OCI-LY1 (cell line): ENCODE measurements around the gene UTP25.

Experiments used
- H2AFZ ChIP-seq: fragments of 200-600 bp; sonication (generic), shearing (Covaris generic); 2 replicates; pipeline ENCODE4 v1.6.0; 2014; ENCODE audit warnings: antibody characterized with exemption, mild to moderate bottlenecking, low read length
- H3F3A ChIP-seq: fragments of 200-600 bp; sonication (generic), shearing (Covaris generic); 2 replicates; pipeline ENCODE4 v1.6.0; 2014; ENCODE audit warnings: mild to moderate bottlenecking, antibody characterized with exemption, low read length, moderate library complexity; ENCODE audit not compliant: insufficient read depth
- H3K27ac ChIP-seq: fragments of 200-600 bp; sonication (generic); 2 replicates; pipeline ENCODE4 v1.5.1; 2014; ENCODE audit warnings: low read length, mixed run types, mild to moderate bottlenecking, low read depth; ENCODE audit not compliant: poor library complexity, severe bottlenecking
- H3K27me3 ChIP-seq: fragments of 200-600 bp; sonication (generic); 2 replicates; pipeline ENCODE4 v1.6.0; 2014; ENCODE audit warnings: antibody characterized with exemption, mild to moderate bottlenecking, low read length, moderate library complexity; ENCODE audit not compliant: insufficient read depth
- H3K36me3 ChIP-seq: fragments of 200-600 bp; sonication (generic); 2 replicates; pipeline ENCODE4 v1.6.1; 2014; ENCODE audit warnings: mild to moderate bottlenecking, antibody characterized with exemption, low read length, moderate library complexity, mixed read lengths; ENCODE audit not compliant: insufficient read depth
- H3K4me1 ChIP-seq: fragments of 200-600 bp; sonication (generic); 2 replicates; pipeline ENCODE4 v1.5.1; 2014; ENCODE audit warnings: mild to moderate bottlenecking, low read length, moderate library complexity; ENCODE audit not compliant: insufficient read depth, severe bottlenecking
- H3K4me2 ChIP-seq: fragments of 200-600 bp; sonication (generic), shearing (Covaris generic); 2 replicates; pipeline ENCODE4 v1.6.1; 2014; ENCODE audit warnings: low read length
- H3K4me3 ChIP-seq: fragments of 200-600 bp; sonication (generic); 2 replicates; pipeline ENCODE4 v1.5.1; 2014; ENCODE audit warnings: low read length, low read depth, mild to moderate bottlenecking, mixed read lengths; ENCODE audit not compliant: poor library complexity, severe bottlenecking
- H3K79me2 ChIP-seq: fragments of 200-600 bp; shearing (Covaris generic); 2 replicates; pipeline ENCODE4 v1.6.1; 2016; ENCODE audit warnings: mixed run types, low read length, mixed read lengths; ENCODE audit not compliant: insufficient read depth
- H3K9ac ChIP-seq: fragments of 200-600 bp; sonication (generic), shearing (Covaris generic); 2 replicates; pipeline ENCODE4 v1.6.1; 2014; ENCODE audit warnings: mild to moderate bottlenecking, low read length, mixed read lengths
- H3K9me2 ChIP-seq: fragments of 200-600 bp; sonication (generic), shearing (Covaris generic); 2 replicates; pipeline ENCODE4 v1.6.1; 2014; ENCODE audit warnings: low read depth, mild to moderate bottlenecking, low read length, mixed read lengths
- H3K9me3 ChIP-seq: fragments of 200-600 bp; shearing (Covaris generic); 2 replicates; pipeline ENCODE4 v1.6.1; 2014; ENCODE audit warnings: low read length, mixed read lengths
- H4K20me1 ChIP-seq: fragments of 200-600 bp; sonication (generic), shearing (Covaris generic); 2 replicates; pipeline ENCODE4 v1.6.0; 2016; ENCODE audit warnings: mild to moderate bottlenecking, low read length; ENCODE audit not compliant: insufficient read depth
- EZH2 ChIP-seq: fragments of 200-600 bp; sonication (generic), shearing (Covaris generic); IDR thresholded peaks from 2 replicates; pipeline ENCODE4 v1.8.0; 2017; ENCODE audit warnings: borderline replicate concordance, mixed run types, mild to moderate bottlenecking, antibody characterized with exemption, low read length, moderate library complexity, mixed read lengths
- TF ChIP-seq, protein P1 (sequence below): fragments of 200-600 bp; sonication (generic), shearing (Covaris generic); IDR thresholded peaks from 2 replicates; pipeline ENCODE4 v1.5.1; 2017; ENCODE audit warnings: mild to moderate bottlenecking, antibody characterized with exemption, low read length, moderate library complexity, mixed read lengths

UTP25 gene

DNA sequence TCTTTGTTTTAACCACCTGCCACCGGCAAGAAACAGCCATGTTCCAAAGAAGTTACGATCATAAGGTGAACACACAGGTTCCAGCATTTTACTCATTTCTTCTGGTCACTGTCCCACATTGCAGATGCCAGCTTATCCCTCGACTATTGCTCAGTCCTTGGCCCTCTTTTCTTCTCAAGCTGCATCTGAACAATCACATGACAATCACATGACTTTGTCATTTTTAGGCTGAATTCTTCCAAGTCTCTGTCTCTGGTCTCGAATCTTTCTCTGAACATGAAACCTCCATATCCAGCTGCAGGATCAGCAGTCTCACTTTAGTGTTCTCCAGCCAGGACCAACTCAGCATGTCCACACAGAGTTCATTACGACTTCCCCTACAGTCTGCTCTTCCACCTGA is 53.8 kb downstream of the UTP25 start:
- H4K20me1 ChIP-seq, result no peaks in the 10 kb centered on the region
- H3K4me1 ChIP-seq, result no peaks in the 10 kb centered on the region
- H2AFZ ChIP-seq, result no peak overlapping the region
- H3K27me3 ChIP-seq, result no peaks in the 10 kb centered on the region
- no peaks in the 10 kb centered on the region for H3K79me2 ChIP-seq
- TF ChIP-seq, protein P1, sequence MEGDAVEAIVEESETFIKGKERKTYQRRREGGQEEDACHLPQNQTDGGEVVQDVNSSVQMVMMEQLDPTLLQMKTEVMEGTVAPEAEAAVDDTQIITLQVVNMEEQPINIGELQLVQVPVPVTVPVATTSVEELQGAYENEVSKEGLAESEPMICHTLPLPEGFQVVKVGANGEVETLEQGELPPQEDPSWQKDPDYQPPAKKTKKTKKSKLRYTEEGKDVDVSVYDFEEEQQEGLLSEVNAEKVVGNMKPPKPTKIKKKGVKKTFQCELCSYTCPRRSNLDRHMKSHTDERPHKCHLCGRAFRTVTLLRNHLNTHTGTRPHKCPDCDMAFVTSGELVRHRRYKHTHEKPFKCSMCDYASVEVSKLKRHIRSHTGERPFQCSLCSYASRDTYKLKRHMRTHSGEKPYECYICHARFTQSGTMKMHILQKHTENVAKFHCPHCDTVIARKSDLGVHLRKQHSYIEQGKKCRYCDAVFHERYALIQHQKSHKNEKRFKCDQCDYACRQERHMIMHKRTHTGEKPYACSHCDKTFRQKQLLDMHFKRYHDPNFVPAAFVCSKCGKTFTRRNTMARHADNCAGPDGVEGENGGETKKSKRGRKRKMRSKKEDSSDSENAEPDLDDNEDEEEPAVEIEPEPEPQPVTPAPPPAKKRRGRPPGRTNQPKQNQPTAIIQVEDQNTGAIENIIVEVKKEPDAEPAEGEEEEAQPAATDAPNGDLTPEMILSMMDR, result no peak
- no peak for TF ChIP-seq EZH2
- H3K9me3 ChIP-seq, result no peaks in the 10 kb centered on the region
- H3F3A ChIP-seq, result no peaks in the 10 kb centered on the region
- no peaks in the 10 kb centered on the region for H3K36me3 ChIP-seq
- no peak overlapping the region for H3K4me2 ChIP-seq
- H3K4me3 ChIP-seq, result no peak overlapping the region
- no peak overlapping the region for H3K9ac ChIP-seq
- no peaks in the 10 kb centered on the region for H3K9me2 ChIP-seq
- H3K27ac ChIP-seq, result no peak overlapping the region

DNA sequence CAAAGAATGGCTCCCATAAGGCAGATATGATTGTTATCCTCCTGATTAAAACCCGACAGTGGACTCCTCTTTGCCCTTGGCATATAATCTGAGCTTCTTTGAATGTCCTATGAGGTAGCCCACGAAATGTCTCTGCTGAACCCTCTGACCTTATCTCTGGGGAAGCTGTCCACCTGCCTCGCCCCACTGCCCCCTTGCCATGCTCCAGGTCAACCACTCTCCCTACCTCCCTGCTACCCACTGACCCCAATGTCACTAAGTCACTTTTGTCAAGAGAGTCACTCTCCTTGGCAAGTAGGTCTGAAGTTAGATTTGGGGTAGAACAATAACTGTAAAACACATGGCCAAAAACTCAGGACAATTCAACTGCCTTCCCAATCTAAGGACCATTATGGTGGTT is 54.5 kb downstream of the UTP25 start:
- H3K27ac ChIP-seq, result no peak overlapping the region
- no peaks in the 10 kb centered on the region for H3K4me1 ChIP-seq
- no peaks in the 10 kb centered on the region for H3K79me2 ChIP-seq
- TF ChIP-seq, protein P1, result no peak
- TF ChIP-seq EZH2, result no peak
- no peak overlapping the region for H2AFZ ChIP-seq
- H3K36me3 ChIP-seq, result no peaks in the 10 kb centered on the region
- no peak overlapping the region for H3K9ac ChIP-seq
- H3K4me2 ChIP-seq, result no peak overlapping the region
- H3K9me3 ChIP-seq, result no peaks in the 10 kb centered on the region
- no peak overlapping the region for H3K4me3 ChIP-seq
- H3F3A ChIP-seq, result no peaks in the 10 kb centered on the region
- no peaks in the 10 kb centered on the region for H4K20me1 ChIP-seq
- no peaks in the 10 kb centered on the region for H3K27me3 ChIP-seq
- H3K9me2 ChIP-seq, result no peaks in the 10 kb centered on the region

DNA sequence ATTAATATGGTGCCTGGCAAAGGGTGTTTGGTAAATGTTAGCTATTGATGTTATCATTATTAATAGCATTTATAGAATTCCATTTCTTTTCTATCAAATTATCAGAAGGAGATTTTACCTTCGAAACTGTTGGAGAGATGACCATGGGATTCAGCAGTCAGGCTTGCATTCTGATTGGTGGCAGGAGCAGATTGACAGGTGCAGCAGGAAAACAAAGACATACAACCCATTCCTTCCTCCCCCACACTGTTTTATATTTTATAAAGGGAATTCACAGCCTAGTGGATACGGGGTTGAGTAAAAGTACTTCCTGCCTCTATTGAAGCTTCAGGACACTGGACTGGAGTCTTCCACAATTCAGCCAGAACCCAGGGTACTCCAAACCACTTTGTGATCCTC is 55.2 kb downstream of the UTP25 start:
- no peaks in the 10 kb centered on the region for H3K36me3 ChIP-seq
- no peak overlapping the region for H2AFZ ChIP-seq
- no peaks in the 10 kb centered on the region for H3K9me3 ChIP-seq
- H3K27me3 ChIP-seq, result no peaks in the 10 kb centered on the region
- no peaks in the 10 kb centered on the region for H3K4me1 ChIP-seq
- no peaks in the 10 kb centered on the region for H3F3A ChIP-seq
- no peak overlapping the region for H3K9ac ChIP-seq
- no peaks in the 10 kb centered on the region for H4K20me1 ChIP-seq
- H3K27ac ChIP-seq, result no peak overlapping the region
- TF ChIP-seq, protein P1, result no peak
- TF ChIP-seq EZH2, result no peak
- no peaks in the 10 kb centered on the region for H3K79me2 ChIP-seq
- no peaks in the 10 kb centered on the region for H3K9me2 ChIP-seq
- no peak overlapping the region for H3K4me3 ChIP-seq
- no peak overlapping the region for H3K4me2 ChIP-seq
